NAMALWA (cell line): ENCODE results near the gene RNU6-8.

Experiments used
- DNase-seq: peaks from one replicate; pipeline ENCODE4 v3.0.0-alpha.2; 2015; ENCODE audit warnings: low spot score

Gene RNU6-8

DNA sequence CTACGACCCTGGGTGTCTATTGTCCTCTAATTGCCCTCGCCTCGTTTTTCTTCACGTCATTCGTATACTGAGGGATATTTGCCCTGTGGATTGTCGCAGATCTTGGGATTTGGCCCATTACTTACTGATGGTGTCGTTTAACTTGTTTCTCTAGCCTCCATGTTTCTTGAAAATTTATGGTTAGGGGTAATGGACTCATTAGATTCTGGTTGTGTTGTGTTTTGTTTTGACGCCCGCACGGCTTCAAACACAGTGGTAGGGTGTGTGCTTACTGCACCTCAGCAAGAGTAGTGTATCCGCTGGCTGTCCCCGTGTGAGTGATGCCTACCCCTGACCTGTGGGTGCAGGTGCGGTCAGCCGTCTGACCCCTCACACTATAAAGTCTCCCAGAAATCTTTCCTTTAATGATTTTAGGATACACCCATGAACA, 874 bp upstream of the RNU6-8 start:
- peak; percentile 24 for DNase-seq

DNA sequence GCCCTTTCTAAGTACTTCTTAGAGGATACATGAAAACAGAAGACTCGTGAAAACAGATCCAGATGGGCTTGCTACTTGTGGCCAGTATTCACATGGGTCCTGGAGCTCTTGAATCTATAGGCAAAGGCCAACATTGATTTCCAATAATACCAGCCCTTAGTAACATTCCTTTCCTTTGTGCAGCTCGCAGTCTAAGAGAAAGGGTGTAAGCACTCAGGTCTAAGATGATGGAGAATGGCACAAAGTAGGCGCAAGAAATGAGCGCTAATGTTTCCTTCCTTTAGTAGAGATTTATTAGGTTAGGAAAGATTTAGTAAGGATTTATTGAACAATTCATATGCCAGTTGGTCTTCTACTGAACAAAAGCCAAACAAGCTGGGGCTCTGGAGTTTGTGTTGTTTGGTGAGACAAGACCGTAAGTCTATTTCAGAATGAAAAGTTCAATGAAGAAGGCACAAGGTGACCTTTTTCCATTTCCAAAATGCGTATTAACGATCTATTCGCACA, 525 bp downstream of the RNU6-8 start:
- DNase-seq: no peak

DNA sequence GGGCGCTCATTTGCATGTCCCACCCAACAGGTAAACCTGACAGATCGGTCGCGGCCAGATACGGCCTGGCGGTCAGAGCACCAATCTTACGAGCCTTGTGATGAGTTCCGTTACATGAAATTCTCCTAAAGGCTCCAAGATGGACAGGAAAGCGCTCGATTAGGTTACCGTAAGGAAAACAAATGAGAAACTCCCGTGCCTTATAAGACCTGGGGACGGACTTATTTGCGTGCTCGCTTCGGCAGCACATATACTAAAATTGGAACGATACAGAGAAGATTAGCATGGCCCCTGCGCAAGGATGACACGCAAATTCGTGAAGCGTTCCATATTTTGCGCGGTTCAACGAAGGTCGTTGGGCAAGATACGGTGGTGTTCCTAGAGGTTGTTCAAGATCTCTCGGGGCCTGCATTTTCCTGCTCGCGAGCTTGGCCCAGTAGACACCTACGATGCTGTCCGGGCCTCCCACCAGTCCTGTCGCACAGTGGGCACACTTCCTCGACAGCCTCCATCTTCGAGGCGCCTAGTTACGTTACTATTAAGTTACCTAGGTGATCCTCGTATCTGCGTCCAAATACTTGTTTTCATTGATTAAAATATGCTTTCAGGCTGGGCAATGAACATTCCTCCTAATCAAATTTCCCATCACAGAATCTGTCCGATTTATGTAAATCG, 1.1 kb downstream of the RNU6-8 start, which contains the start of gene RNU6-7:
TSS of gene RNU6-7 (plus strand) at position 230 of the 675 bp plus-strand sequence.
- no peak for DNase-seq

DNA sequence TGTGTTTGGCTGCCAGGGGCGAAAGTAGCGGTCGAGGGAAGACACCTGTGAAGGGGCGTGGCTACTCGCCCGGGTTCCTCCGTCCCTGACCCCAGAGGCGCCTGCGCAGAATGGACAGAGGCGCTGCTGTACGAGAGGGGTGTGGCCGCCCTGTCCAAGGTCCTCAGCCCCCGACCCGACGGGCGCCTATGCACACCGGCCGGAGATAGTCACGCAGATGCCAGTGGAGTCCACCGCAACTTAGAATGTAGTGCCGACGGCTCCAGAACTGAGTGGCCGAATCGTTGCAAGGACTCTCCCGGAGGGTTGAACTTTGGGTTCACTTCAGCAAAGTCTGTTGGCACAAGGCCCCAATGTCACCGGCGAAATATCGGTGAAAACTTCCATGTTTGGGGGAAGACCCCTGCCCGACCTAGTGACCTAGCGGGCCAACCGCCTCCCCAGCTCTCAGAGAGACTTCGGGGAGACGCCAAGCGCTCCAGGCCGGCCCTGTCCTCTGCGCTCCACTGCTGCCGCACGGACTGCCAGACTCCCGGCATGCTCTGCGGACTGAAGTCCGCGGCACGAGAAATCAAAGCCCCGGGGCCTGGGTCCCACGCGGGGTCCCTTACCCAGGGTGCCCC, 1.8 kb downstream of the RNU6-8 start:
- no peak for DNase-seq

DNA sequence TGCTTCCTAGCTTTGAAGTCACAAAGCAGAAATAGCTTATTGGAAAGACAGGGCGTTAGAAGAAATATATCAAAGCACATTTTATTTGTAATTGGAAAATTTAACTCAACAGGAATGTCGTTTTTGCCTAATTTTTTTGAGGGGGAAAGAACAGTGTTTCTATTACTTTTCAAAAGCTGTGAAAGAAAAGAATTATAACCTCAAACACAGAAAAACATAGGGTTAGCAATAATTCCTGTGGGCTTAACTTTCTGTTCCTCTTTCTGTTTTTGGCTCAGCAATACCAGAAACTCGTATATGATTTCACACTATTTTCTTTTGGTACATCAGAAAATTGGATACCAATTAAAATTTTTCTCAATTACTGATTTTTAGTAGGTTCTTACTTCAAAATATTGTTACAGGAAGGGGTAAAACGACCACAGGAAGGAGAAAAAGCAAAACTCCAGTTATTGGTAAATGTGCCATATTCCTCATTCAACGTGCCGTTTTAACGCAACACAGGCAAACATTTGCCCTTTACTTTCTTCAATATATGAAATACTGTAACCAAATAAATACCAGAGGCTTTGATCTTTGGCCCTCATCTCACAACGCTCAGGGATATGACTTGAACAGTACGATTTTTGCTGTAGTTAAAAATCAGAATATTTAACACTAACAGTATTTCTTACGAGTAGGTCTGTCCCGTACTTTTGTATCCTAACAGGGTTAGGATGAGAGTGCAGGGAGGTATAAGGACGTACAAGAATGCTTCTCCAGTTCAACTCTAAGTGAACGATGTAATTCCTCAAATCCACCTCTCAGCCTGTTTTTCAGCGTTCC, 2.5 kb downstream of the RNU6-8 start:
- peak; percentile 27 for DNase-seq

DNA sequence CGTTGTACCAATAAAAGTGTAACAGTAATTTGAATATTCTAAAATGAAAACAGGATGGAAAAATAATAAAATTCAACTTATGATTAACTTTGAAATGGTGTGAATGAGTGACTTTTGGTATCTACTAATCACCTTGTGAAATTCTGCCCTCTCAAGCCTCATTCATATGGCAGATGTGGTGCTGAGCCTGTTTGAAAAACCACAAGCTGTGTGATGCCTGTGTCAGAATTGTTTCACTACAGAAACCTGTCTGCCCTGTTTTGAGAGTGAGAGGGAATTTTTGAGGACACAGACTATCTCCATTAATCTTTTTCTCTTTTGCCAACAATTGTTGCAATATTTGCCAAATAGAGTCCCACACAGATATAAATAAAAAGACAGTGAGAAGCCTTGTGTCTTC, 5.2 kb downstream of the RNU6-8 start:
- no peak for DNase-seq

DNA sequence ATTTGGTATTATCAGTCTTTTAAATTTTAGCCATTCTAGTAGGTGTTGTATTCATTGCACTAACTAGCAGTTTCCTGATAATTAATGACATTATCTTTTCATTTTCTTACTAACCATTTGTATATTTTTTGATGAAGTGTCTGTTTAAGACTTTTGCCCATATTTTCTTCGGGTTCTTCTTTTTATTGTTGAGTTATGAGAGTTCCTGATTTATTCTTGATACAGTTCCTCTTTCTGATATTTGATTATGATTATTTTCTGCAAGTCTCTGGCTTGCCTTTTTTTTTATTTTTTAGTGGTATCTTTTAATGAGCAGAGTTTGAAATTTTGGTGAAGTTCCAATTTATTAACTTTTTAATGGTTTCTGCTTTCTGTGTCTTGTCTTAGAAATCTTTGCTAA, 7.4 kb downstream of the RNU6-8 start:
- no peak for DNase-seq

DNA sequence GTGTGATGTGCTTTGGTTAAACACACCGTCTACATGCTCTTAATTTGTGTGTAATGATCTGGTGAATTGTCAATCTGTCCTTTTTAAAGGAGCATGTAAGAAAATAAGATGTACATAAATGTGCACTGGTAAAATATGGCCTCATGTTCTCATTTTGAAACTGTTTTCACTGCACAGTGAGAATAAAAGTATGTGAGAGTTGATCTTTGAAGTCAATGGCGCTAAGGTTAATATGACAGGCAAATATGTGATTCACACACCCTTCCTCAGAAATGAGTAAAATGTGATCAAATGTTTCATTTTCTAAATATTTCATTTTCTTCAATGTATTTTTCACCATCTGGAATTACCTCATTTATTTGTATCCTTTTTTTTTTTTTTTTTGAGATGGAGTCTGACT, 9.5 kb downstream of the RNU6-8 start:
- no peak for DNase-seq

DNA sequence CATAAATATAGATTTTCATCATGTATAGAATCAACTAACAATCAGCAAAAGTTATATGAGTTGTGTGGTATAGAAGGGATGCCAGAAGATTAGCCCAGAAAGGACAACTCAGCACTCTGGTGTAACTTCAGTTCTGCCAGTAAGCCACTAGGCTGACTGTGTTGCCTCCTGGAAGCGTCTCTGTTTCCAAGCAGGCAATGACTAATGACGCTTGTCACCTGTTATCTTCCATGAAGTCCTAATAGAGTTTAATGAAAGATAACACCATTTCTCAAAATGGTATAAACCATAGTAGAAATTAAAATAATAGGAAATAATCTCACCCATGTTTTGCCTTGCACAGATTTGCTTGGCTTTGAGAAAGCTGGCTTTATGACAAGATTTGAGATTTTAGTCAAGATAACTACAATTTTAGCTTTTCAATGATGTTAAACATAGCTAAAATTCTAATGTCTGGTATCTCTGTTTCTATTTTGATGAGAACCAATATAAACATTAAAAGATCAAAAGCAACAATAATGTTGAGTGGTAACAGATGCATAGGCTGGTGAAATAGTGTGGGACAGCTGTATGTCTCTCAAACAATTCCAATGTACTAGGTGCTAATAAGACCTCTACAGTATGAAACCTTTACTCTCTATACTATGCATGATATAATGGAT, 10.2 kb downstream of the RNU6-8 start:
- no peak for DNase-seq

DNA sequence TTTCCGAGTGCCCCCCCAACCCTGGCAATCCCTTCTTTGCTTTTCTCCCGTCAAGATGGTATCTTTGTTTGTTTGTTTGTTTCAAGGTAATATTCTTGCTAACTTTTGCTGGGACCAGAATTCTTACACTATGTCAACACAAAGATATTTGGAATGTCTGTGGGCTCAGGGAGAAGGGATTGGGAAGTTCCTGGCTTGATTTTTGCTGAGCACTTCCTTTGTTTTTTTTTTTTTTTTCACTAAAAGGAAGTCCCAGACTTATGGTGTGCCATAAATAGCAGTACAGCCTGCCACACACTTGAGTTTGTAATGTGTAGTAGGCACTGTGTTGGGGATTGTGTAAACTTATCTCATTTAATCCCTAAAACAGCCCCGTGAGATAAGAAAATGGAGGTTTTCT, 12.4 kb downstream of the RNU6-8 start:
- DNase-seq: no peak

DNA sequence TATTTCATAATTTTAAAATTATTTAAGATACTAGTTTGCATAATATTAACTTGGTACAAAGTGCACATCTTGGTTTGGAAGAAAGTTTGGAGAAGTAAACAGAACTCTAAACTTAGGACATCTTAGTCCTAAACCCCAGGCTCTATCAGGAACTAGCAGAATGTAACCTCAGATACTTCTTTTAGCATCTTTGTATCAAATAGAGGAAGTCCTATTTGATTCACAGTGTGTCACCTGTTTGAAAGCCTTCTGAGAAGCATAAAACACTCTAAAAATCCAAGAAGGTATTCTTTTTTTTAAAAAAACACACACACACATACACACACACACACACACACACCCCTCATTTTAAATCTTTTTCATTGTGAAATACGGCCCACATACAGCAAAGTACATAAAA, 13.3 kb downstream of the RNU6-8 start:
- DNase-seq: no peak

DNA sequence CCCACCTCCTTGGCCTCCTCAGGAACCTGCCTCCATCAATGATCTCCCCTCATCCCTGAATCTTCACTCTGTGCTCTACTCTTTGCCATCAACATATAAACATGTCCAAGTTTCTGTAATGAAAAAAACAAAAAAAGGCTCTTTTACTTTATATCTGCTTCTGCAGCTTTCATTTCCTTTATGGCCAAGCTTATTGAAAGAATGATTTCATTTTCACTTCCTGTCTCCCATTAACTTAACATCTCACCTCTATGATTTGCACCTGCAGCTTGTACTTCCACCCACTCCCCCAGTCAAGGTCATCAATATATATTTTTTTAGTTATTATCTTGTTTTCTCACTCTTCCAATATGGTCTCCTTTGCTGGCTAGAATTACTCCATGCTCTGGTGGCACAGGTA, 16.8 kb downstream of the RNU6-8 start:
- no peak for DNase-seq

DNA sequence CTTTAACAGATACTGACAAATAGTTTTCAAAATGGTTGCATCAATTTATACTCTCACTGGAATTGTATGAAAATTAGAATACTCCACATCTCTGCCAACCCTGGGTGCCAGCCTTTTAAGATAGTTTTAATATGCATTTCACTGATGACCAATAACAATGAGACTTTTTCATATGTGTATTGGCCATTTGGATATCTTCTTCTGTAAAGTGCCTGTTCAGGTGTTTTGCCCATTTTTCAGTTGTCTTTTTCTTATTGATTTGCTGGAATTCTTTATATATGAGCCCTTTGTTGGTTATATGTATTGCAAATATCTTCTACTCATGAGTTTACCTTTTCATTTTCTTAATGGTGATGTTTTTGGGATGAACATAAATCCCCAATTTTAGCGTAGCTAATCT, 18.0 kb downstream of the RNU6-8 start:
- no peak for DNase-seq

DNA sequence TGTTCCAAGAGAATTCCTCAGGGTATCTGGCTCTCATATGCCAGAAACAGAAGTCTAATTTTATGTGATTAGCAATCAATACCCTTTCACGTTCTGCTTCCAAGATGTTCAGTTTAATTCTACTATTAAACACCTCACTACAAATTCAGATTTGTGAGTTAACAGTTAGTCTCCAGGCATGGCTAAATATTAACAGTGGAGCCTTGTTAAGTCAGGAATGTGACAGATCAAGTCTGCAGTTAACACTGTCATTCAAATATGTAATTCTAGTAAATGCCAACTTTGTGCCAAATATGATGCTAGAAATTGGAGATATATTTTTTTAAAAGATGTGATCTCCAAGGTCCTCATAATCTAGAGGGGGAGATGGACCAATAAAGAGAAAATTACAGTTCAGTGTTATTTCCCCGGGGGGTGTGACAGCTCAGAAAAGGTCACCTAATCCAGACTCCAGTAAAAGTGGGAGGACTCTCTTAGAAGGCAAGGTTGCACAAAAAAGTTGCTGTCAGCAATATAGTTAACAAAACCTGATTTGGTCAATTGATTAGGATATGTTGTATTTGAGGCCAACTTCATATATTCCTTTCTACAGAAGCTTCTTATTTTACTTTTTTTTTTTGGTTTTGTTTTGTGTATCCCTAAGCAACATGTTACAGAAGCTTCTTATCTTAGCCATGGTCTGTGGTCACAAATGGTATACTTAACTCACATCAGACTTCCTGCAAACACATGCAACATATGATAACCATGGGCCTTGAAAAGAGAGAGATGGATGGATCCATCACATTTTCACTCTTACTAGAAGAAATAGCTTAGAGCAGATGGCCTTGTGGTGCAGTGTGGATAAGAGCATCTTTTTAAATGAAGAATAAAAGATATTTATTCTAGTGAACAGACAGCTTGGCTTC, 19.7 kb downstream of the RNU6-8 start:
- no peak for DNase-seq

DNA sequence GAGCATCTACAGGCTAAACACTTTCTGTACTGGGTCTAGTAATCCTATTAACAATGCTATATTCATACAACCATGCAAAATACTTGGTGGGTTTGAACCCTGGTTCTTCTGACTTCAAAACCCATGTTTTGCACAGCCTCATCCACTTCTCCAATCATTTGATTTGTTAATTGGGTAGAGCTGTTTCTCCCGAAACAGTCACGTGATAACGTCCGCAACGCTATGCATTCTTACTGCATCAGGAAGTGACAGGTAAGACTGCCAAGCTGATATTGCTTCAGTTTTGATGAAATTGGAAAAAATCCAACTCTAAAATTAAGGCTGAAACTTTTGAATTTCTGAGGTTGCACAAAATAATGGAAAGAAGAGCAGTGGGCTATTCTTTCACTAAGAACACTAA, 31.6 kb downstream of the RNU6-8 start:
- DNase-seq: no peak

DNA sequence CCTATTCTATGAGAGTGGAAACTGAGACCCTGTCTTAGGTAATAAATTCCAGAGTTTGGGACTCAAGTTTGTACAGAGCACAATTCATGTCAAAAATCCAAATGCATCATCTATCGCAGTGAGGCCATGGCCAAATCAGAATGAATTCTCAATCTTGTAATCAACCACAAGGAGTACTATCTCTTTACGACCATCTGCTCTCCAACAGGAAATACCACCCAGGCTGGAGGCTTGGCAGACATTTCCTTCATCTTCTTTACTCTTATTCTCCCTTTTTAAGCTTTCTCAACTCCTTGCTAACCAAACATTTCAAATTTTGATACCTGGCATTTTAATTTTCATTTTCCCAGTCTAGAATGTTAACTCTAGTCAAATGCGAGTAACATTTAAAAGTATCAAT, 33.9 kb downstream of the RNU6-8 start:
- no peak for DNase-seq

DNA sequence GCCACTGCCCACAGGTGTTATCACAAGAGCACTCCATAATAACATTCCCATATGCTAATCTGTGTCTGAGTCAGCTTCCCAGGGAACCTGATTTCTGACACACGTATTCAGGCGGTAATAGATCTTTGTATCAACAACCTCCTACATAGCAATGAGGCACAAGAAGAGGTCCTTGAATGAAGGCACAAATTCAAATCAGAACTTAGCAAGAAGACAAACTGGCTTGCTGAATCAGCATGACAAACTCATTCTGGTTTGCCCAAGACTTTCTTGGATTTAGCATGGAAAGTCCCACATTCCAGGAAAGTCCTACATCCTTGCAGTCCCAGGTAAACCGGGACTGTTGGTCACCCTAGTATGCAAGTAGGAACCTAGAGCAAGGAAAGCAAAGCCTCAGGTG, 35.2 kb downstream of the RNU6-8 start:
- no peak for DNase-seq

DNA sequence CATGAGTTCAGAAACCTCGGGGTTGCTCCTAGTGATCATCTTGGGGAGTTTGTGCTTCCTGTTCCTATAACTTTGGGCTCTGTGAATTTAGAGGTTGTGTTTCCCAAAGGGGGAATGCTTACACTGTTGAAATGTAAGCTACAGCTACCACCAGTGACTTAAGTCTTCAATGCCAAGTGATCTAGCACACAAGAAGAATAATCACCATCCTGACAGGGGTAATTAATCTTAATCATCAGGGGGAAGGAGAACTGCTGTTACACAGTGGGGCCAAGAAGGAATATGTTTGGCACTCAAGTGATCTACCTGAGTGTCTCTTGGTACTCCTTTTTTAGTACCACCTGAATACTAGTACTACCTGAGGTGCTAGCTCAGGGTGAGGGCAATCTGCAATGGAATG, 36.1 kb downstream of the RNU6-8 start:
- no peak for DNase-seq

DNA sequence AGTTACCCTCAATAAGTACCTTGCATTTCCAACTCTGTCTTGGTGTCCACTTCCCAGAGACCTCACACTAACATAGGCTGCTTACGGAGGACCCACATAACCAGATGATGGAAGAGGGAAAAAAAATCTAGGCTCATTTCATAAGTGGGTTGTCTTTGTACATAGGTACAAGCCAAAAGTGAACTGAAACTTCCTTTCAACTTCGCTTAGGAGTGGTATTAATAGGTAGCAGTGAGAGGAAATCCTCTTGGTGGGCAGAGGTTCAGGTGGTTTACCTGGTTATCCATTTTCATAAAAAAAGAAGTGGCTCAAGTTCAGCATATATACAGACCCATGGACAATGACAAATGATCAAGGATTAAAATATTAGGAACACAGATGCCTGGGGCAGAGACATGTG, 37.0 kb downstream of the RNU6-8 start:
- DNase-seq: no peak
